ENCODE data around the gene RETN.

Gene RETN

GRCh38 chr19:7657131-7657751 lies 11.6 kb upstream of the RETN start:
- Histone ChIP-seq H3K27ac (ENCODE audit: low read depth in 2 of 2, low read length in 2 of 2) (no peak overlapping the region), H3K9me3 (ENCODE audit: control insufficient read depth in 2 of 2, low read length in 2 of 2) (no peaks in the 10 kb centered on the region), H3K4me3 (ENCODE audit: low read length in 2 of 2) (no peak overlapping the region)

GRCh38 chr19:7658219-7658686 lies 10.6 kb upstream of the RETN start:
- H3K4me3 ChIP-seq (ENCODE audit: low read length in 2 of 2) = no peak overlapping the region
- no peak overlapping the region for H3K27ac ChIP-seq (ENCODE audit: low read depth in 2 of 2, low read length in 2 of 2)
- no peaks in the 10 kb centered on the region for H3K27me3 ChIP-seq (ENCODE audit: control insufficient read depth in 2 of 2, insufficient read depth in 2 of 2, low read length in 2 of 2)
- no peaks in the 10 kb centered on the region for H3K4me1 ChIP-seq (ENCODE audit: control insufficient read depth in 2 of 2, insufficient read depth in 2 of 2, low read length in 2 of 2)
- no peaks in the 10 kb centered on the region for H3K36me3 ChIP-seq (ENCODE audit: control insufficient read depth in 2 of 2, insufficient read depth in 2 of 2, low read length in 2 of 2)
- H3K9ac ChIP-seq (ENCODE audit: low read depth in 1 of 2, low read length in 2 of 2) = no peak overlapping the region
- no peaks in the 10 kb centered on the region for H3K9me3 ChIP-seq (ENCODE audit: control insufficient read depth in 2 of 2, low read length in 2 of 2)

More at GRCh38 chr19:7657131-7657751, 11.6 kb upstream of the RETN start:
- Histone ChIP-seq H3K9ac (ENCODE audit: low read depth in 1 of 2, low read length in 2 of 2) (no peak overlapping the region), H3K36me3 (ENCODE audit: control insufficient read depth in 2 of 2, insufficient read depth in 2 of 2, low read length in 2 of 2) (no peaks in the 10 kb centered on the region), H3K27me3 (ENCODE audit: control insufficient read depth in 2 of 2, insufficient read depth in 2 of 2, low read length in 2 of 2) (no peaks in the 10 kb centered on the region), H3K4me1 (ENCODE audit: control insufficient read depth in 2 of 2, insufficient read depth in 2 of 2, low read length in 2 of 2) (peaks cover 0 to 3% of the 10 kb centered on the region in 2 donors)

- Histone ChIP-seq H3K4me1 (ENCODE audit: control insufficient read depth in 2 of 2, insufficient read depth in 2 of 2, low read length in 2 of 2) (no peaks in the 10 kb centered on the region), H3K27me3 (ENCODE audit: control insufficient read depth in 2 of 2, insufficient read depth in 2 of 2, low read length in 2 of 2) (no peaks in the 10 kb centered on the region), H3K27ac (ENCODE audit: low read depth in 2 of 2, low read length in 2 of 2) (no peak overlapping the region), H3K9me3 (ENCODE audit: control insufficient read depth in 2 of 2, low read length in 2 of 2) (no peaks in the 10 kb centered on the region), H3K36me3 (ENCODE audit: control insufficient read depth in 2 of 2, insufficient read depth in 2 of 2, low read length in 2 of 2) (no peaks in the 10 kb centered on the region), H3K9ac (ENCODE audit: low read depth in 1 of 2, low read length in 2 of 2) (no peak overlapping the region), H3K4me3 (ENCODE audit: low read length in 2 of 2) (no peak overlapping the region)
These were observed 6.9 kb upstream of the RETN start for GRCh38 chr19:7661744-7662538.

GRCh38 chr19:7662657-7663056 lies 6.2 kb upstream of the RETN start:
- H3K36me3 ChIP-seq (ENCODE audit: control insufficient read depth in 2 of 2, insufficient read depth in 2 of 2, low read length in 2 of 2) = no peaks in the 10 kb centered on the region
- H3K9ac ChIP-seq (ENCODE audit: low read depth in 1 of 2, low read length in 2 of 2) = no peak overlapping the region
- H3K27me3 ChIP-seq (ENCODE audit: control insufficient read depth in 2 of 2, insufficient read depth in 2 of 2, low read length in 2 of 2) = no peaks in the 10 kb centered on the region
- no peaks in the 10 kb centered on the region for H3K4me1 ChIP-seq (ENCODE audit: control insufficient read depth in 2 of 2, insufficient read depth in 2 of 2, low read length in 2 of 2)
- no peak overlapping the region for H3K4me3 ChIP-seq (ENCODE audit: low read length in 2 of 2)
- H3K9me3 ChIP-seq (ENCODE audit: control insufficient read depth in 2 of 2, low read length in 2 of 2) = no peaks in the 10 kb centered on the region
- no peak overlapping the region for H3K27ac ChIP-seq (ENCODE audit: low read depth in 2 of 2, low read length in 2 of 2)

GRCh38 chr19:7663706-7664105 lies 5.1 kb upstream of the RETN start:
- Histone ChIP-seq H3K27ac (ENCODE audit: low read depth in 2 of 2, low read length in 2 of 2) (no peak overlapping the region), H3K9me3 (ENCODE audit: control insufficient read depth in 2 of 2, low read length in 2 of 2) (no peaks in the 10 kb centered on the region), H3K4me1 (ENCODE audit: control insufficient read depth in 2 of 2, insufficient read depth in 2 of 2, low read length in 2 of 2) (no peaks in the 10 kb centered on the region), H3K4me3 (ENCODE audit: low read length in 2 of 2) (no peak overlapping the region), H3K9ac (ENCODE audit: low read depth in 1 of 2, low read length in 2 of 2) (no peak overlapping the region), H3K27me3 (ENCODE audit: control insufficient read depth in 2 of 2, insufficient read depth in 2 of 2, low read length in 2 of 2) (peaks cover 0 to 3% of the 10 kb centered on the region in 2 donors), H3K36me3 (ENCODE audit: control insufficient read depth in 2 of 2, insufficient read depth in 2 of 2, low read length in 2 of 2) (no peaks in the 10 kb centered on the region)

- Histone ChIP-seq H3K36me3 (ENCODE audit: control insufficient read depth in 2 of 2, insufficient read depth in 2 of 2, low read length in 2 of 2) (no peaks in the 10 kb centered on the region), H3K27me3 (ENCODE audit: control insufficient read depth in 2 of 2, insufficient read depth in 2 of 2, low read length in 2 of 2) (peaks cover 7 to 8% of the 10 kb centered on the region in 2 donors), H3K4me1 (ENCODE audit: control insufficient read depth in 2 of 2, insufficient read depth in 2 of 2, low read length in 2 of 2) (no peaks in the 10 kb centered on the region), H3K27ac (ENCODE audit: low read depth in 2 of 2, low read length in 2 of 2) (no peak overlapping the region), H3K9ac (ENCODE audit: low read depth in 1 of 2, low read length in 2 of 2) (no peak overlapping the region), H3K4me3 (ENCODE audit: low read length in 2 of 2) (no peak overlapping the region), H3K9me3 (ENCODE audit: control insufficient read depth in 2 of 2, low read length in 2 of 2) (no peaks in the 10 kb centered on the region)
These were observed 3.8 kb upstream of the RETN start for GRCh38 chr19:7665076-7665475.

GRCh38 chr19:7669641-7670040 lies 792 bp downstream of the RETN start:
- Histone ChIP-seq H3K4me3 (ENCODE audit: low read length in 2 of 2) (no peak overlapping the region), H3K27ac (ENCODE audit: low read depth in 2 of 2, low read length in 2 of 2) (no peak overlapping the region), H3K9me3 (ENCODE audit: control insufficient read depth in 2 of 2, low read length in 2 of 2) (no peaks in the 10 kb centered on the region), H3K9ac (ENCODE audit: low read depth in 1 of 2, low read length in 2 of 2) (no peak overlapping the region), H3K36me3 (ENCODE audit: control insufficient read depth in 2 of 2, insufficient read depth in 2 of 2, low read length in 2 of 2) (no peaks in the 10 kb centered on the region), H3K4me1 (ENCODE audit: control insufficient read depth in 2 of 2, insufficient read depth in 2 of 2, low read length in 2 of 2) (no peaks in the 10 kb centered on the region), H3K27me3 (ENCODE audit: control insufficient read depth in 2 of 2, insufficient read depth in 2 of 2, low read length in 2 of 2) (peaks cover 12 to 18% of the 10 kb centered on the region in 2 donors)

- peaks cover 12 to 18% of the 10 kb centered on the region in 2 donors for H3K27me3 ChIP-seq (ENCODE audit: control insufficient read depth in 2 of 2, insufficient read depth in 2 of 2, low read length in 2 of 2)
- H3K4me3 ChIP-seq (ENCODE audit: low read length in 2 of 2) = no peak overlapping the region
- H3K9me3 ChIP-seq (ENCODE audit: control insufficient read depth in 2 of 2, low read length in 2 of 2) = no peaks in the 10 kb centered on the region
- no peak overlapping the region for H3K27ac ChIP-seq (ENCODE audit: low read depth in 2 of 2, low read length in 2 of 2)
- no peaks in the 10 kb centered on the region for H3K36me3 ChIP-seq (ENCODE audit: control insufficient read depth in 2 of 2, insufficient read depth in 2 of 2, low read length in 2 of 2)
- H3K4me1 ChIP-seq (ENCODE audit: control insufficient read depth in 2 of 2, insufficient read depth in 2 of 2, low read length in 2 of 2) = no peaks in the 10 kb centered on the region
- no peak overlapping the region for H3K9ac ChIP-seq (ENCODE audit: low read depth in 1 of 2, low read length in 2 of 2)
These were observed 1.4 kb downstream of the RETN start for GRCh38 chr19:7670150-7670783.

- Histone ChIP-seq H3K4me3 (ENCODE audit: low read length in 2 of 2) (no peak overlapping the region), H3K27me3 (ENCODE audit: control insufficient read depth in 2 of 2, insufficient read depth in 2 of 2, low read length in 2 of 2) (peaks cover 12 to 18% of the 10 kb centered on the region in 2 donors), H3K27ac (ENCODE audit: low read depth in 2 of 2, low read length in 2 of 2) (no peak overlapping the region), H3K4me1 (ENCODE audit: control insufficient read depth in 2 of 2, insufficient read depth in 2 of 2, low read length in 2 of 2) (no peaks in the 10 kb centered on the region), H3K36me3 (ENCODE audit: control insufficient read depth in 2 of 2, insufficient read depth in 2 of 2, low read length in 2 of 2) (no peaks in the 10 kb centered on the region), H3K9me3 (ENCODE audit: control insufficient read depth in 2 of 2, low read length in 2 of 2) (no peaks in the 10 kb centered on the region), H3K9ac (ENCODE audit: low read depth in 1 of 2, low read length in 2 of 2) (no peak overlapping the region)
These were observed 1.9 kb downstream of the RETN start for GRCh38 chr19:7670790-7671189.

- Histone ChIP-seq H3K4me1 (ENCODE audit: control insufficient read depth in 2 of 2, insufficient read depth in 2 of 2, low read length in 2 of 2) (no peaks in the 10 kb centered on the region), H3K27ac (ENCODE audit: low read depth in 2 of 2, low read length in 2 of 2) (no peak overlapping the region), H3K9ac (ENCODE audit: low read depth in 1 of 2, low read length in 2 of 2) (no peak overlapping the region)
These were observed 3.7 kb downstream of the RETN start for GRCh38 chr19:7672522-7672921.

More at GRCh38 chr19:7672522-7672921, 3.7 kb downstream of the RETN start:
- Histone ChIP-seq H3K36me3 (ENCODE audit: control insufficient read depth in 2 of 2, insufficient read depth in 2 of 2, low read length in 2 of 2) (no peaks in the 10 kb centered on the region), H3K27me3 (ENCODE audit: control insufficient read depth in 2 of 2, insufficient read depth in 2 of 2, low read length in 2 of 2) (peaks cover 13 to 18% of the 10 kb centered on the region in 2 donors), H3K4me3 (ENCODE audit: low read length in 2 of 2) (no peak overlapping the region), H3K9me3 (ENCODE audit: control insufficient read depth in 2 of 2, low read length in 2 of 2) (no peaks in the 10 kb centered on the region)

Data from mucosa of rectum (tissue), 2 donors.